ENCODE data around the gene CYP2E1.
"Not testable (repeated sequence)": the region's sequence is repeated elsewhere in the genome, so short reads cannot be mapped to it uniquely, and the experiment has no call there.

CYP2E1 gene

DNA sequence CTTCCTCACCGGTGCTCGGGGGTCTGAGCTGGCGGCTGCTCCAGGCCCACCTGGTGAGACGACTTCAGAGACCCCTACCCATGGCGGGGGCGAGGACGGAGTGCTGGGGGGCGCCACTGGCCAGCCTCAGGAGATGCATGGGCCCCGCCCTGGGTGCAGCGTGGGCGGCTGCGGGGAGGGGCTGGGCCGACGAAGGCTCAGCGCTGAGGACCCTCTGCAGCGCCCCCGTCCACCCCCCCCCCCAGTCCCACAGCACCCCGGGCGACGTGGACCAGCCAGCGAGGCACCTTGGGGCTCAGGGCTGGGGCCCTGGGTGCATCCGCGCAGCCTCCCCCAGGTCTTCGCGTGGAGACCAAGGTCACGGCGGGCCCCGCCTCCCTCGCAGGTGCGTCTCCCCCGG is 49.9 kb downstream of the CYP2E1 start:
- not testable (repeated sequence) for H3K36me3 Mint-ChIP-seq (ENCODE audit: low read depth); H3K4me3 Mint-ChIP-seq; H3K27ac Mint-ChIP-seq; H3K4me1 Mint-ChIP-seq (ENCODE audit: low read depth); H3K27me3 Mint-ChIP-seq
- peaks cover 14% of the 10 kb centered on the region for H3K9me3 Mint-ChIP-seq
